Measurements from ENCODE around the gene DOCK9.

Gene DOCK9

GRCh38 chr13:98950705-98951104 is 27.2 kb downstream of the DOCK9 start:
- DNase-seq (ENCODE audit: low read depth), result no peak

- DNase-seq (ENCODE audit: low read depth), result no peak
Measured at GRCh38 chr13:98947925-98948324, 29.9 kb downstream of the DOCK9 start.

GRCh38 chr13:98945863-98946605 is 31.8 kb downstream of the DOCK9 start:
- DNase-seq (ENCODE audit: low read depth), result no peak

- DNase-seq (ENCODE audit: low read depth), result no peak
Measured at GRCh38 chr13:98944336-98944735, 33.5 kb downstream of the DOCK9 start.

GRCh38 chr13:98942997-98943396 is 34.9 kb downstream of the DOCK9 start:
- DNase-seq (ENCODE audit: low read depth), result no peak

- DNase-seq (ENCODE audit: low read depth), result no peak
Measured at GRCh38 chr13:98942485-98942884, 35.4 kb downstream of the DOCK9 start.

GRCh38 chr13:98941536-98941935 is 36.3 kb downstream of the DOCK9 start:
- DNase-seq (ENCODE audit: low read depth), result no peak

GRCh38 chr13:98941126-98941525 is 36.7 kb downstream of the DOCK9 start:
- no peak for DNase-seq (ENCODE audit: low read depth)

- DNase-seq (ENCODE audit: low read depth), result no peak
Measured at GRCh38 chr13:98940325-98941001, 37.4 kb downstream of the DOCK9 start.

- no peak for DNase-seq (ENCODE audit: low read depth)
Measured at GRCh38 chr13:98939660-98940191, 38.1 kb downstream of the DOCK9 start.

- DNase-seq (ENCODE audit: low read depth), result no peak
Measured at GRCh38 chr13:98938801-98939200, 39.1 kb downstream of the DOCK9 start.

- DNase-seq (ENCODE audit: low read depth), result no peak
Measured at GRCh38 chr13:98937911-98938381, 39.9 kb downstream of the DOCK9 start.

GRCh38 chr13:98934243-98934642 is 43.6 kb downstream of the DOCK9 start:
- no peak for DNase-seq (ENCODE audit: low read depth)

GRCh38 chr13:98930151-98930591 is 47.7 kb downstream of the DOCK9 start:
- no peak for DNase-seq (ENCODE audit: low read depth)

- DNase-seq (ENCODE audit: low read depth), result no peak
Measured at GRCh38 chr13:98927951-98928927, 49.6 kb downstream of the DOCK9 start.

GRCh38 chr13:98925949-98926348 is 51.9 kb downstream of the DOCK9 start:
- no peak for DNase-seq (ENCODE audit: low read depth)

GRCh38 chr13:98923641-98924397 is 54.0 kb downstream of the DOCK9 start:
- DNase-seq (ENCODE audit: low read depth), result no peak

- DNase-seq (ENCODE audit: low read depth), result no peak
Measured at GRCh38 chr13:98922306-98922705, 55.6 kb downstream of the DOCK9 start.

- DNase-seq (ENCODE audit: low read depth), result no peak
Measured at GRCh38 chr13:98921786-98922185, 56.1 kb downstream of the DOCK9 start.

GRCh38 chr13:98921015-98921580 is 56.8 kb downstream of the DOCK9 start:
- no peak for DNase-seq (ENCODE audit: low read depth)

- DNase-seq (ENCODE audit: low read depth), result no peak
Measured at GRCh38 chr13:98919566-98919965, 58.3 kb downstream of the DOCK9 start.
